GM18499 (cell line): ENCODE measurements around the gene BNIPL.

Experiments used
- ATAC-seq: cut with Tn5 transposase; IDR thresholded peaks from one replicate; pipeline ENCODE4 v1.9.1; 2021; ENCODE audit warnings: moderate number of reproducible peaks; ENCODE audit not compliant: insufficient read depth, unreplicated experiment

Gene BNIPL

GRCh38 chr1:151054971-151055547, 18.7 kb downstream of the BNIPL start:
- no peak for ATAC-seq

- no peak for ATAC-seq
Observed at GRCh38 chr1:151055581-151055980, 19.2 kb downstream of the BNIPL start.

DNA sequence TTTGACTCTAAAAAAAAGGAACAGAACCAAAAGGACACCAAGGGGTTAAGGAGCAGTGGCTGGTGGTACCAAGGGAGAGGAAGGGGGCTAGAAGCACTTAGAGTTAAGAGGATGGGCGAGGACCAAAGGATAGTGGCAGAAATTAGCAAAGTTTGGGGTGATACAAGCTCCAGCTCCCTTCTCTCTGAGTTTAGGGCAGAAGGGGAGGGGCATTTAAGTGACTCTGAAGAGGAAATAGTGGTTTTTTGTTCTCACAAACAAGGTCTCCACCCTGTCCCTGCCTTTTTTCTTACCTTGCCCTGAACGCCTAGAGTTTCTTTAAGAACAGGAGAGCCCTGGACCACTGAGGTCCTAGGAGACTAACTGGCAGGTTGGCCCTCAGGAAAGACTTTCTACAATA, 19.8 kb downstream of the BNIPL start:
- ATAC-seq, result no peak

GRCh38 chr1:151058692-151059091, 22.3 kb downstream of the BNIPL start:
- no peak for ATAC-seq

- ATAC-seq, result peak; percentile 51
Observed at GRCh38 chr1:151059109-151060006, 23.0 kb downstream of the BNIPL start, which contains the start of gene CDC42SE1. CDC42SE1 (minus strand) TSS chr1:151059622; CDS start chr1:151055730, 3,892 bp downstream.

- ATAC-seq, result no peak
Observed at GRCh38 chr1:151060007-151060656, 23.7 kb downstream of the BNIPL start, which contains the start of gene MLLT11. MLLT11 (plus strand) TSS chr1:151060397; CDS start chr1:151067225, 6,828 bp downstream.

DNA sequence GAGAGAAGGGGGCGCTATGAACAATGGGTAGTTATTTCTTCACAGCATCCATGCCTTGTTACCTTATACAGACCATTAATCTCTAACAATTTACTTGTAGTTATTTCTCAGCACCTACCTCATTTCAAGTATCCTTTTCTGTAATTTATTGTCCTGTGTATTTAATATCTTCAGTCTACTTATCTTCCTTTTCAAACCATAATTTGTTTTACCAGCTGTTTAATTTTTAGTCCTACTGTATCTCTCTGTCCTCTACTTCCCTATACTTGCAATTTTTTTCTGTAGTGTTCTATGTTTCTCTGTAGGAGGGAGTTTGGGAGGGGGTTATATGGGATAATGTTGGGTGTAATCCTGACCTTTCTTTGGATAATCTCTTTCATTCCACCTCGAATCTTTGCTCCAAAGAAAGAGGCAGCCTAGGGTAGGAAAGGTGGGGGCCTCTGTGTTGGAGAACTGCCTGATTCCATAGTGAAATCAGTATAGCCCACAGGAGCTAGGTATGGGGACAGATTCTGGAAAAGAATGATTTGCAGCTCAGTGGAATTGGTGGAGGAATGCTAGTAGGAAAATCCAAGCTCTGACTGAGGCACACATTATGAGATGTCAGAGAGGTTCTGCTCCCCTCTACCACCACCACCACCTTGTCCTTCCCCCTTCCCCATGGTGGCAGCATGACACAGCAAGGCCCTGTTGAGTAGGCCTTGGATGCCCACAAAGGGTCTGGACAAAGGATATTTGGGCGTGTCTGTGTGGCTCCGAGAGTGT, 24.5 kb downstream of the BNIPL start:
- ATAC-seq, result no peak

- ATAC-seq, result no peak
Observed at GRCh38 chr1:151061704-151062103, 25.3 kb downstream of the BNIPL start.

DNA sequence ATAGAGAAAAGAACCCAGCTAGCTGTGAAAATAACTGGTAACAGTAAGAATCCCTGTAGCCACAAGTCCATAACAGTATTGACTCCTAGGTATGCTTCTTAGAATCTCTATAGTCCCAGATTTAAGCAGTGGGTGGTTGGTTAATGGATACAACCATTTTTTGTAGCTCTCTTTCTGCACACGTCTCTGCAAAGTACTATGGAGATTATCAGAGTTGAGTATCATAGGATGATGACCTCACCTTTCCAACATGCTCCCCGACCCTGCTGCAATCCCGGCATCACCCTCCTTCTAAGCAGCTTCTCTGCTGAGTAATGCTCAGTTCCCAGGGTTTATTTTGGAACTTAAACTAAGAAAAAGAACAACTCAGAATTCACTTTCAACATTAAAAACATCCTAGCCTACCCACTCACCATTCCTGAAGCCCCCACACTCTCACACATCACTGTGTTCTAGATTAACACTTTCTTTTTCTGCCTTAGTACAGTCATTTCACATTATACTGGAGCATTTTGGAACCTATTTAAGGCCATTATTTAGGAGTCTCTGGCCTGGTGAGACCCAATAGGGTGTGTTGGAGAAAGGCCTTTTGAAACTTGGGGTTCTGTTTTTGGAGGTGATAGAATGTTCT, 26.5 kb downstream of the BNIPL start:
- ATAC-seq, result no peak

GRCh38 chr1:151065089-151065645, 28.8 kb downstream of the BNIPL start:
- no peak for ATAC-seq

- ATAC-seq, result no peak
Observed at GRCh38 chr1:151067185-151067584, 30.8 kb downstream of the BNIPL start.

- ATAC-seq, result no peak
Observed at GRCh38 chr1:151069103-151069486, 32.7 kb downstream of the BNIPL start.

GRCh38 chr1:151070474-151071276, 34.3 kb downstream of the BNIPL start, which contains the start of gene GABPB2:
GABPB2 (plus strand) TSS chr1:151070761; CDS start chr1:151088190, 17,429 bp downstream.
- ATAC-seq, result no peak

- no peak for ATAC-seq
Observed at GRCh38 chr1:151072224-151072623, 35.8 kb downstream of the BNIPL start.

GRCh38 chr1:151085953-151086559, 49.7 kb downstream of the BNIPL start:
- no peak for ATAC-seq
